ENCODE measurements around the gene ARSG.

ARSG gene

DNA sequence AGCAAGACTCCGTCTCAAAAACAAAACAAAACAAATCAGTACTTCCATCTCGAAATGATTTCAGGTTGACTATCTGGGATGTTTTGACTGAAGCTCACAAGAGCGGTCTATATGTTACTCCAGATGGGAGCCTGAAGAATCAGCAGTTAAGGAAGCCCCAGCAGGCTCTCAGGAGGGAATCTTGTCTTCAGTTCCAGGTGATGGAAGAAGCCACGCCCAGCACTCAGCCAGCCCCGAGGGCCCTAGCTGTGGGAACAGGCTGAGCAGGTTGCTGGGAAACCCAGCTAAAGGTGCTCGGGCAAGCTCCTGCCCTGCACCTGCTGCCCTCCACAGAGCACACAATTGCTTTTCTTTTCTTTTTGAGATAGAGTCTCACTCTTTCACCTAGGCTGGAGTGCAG lies 133.6 kb downstream of the ARSG start:
- H3K27me3 Mint-ChIP-seq (ENCODE audit: low read depth), result no peaks in the 10 kb centered on the region
- DNase-seq (ENCODE audit: low spot score), result no peak

DNA sequence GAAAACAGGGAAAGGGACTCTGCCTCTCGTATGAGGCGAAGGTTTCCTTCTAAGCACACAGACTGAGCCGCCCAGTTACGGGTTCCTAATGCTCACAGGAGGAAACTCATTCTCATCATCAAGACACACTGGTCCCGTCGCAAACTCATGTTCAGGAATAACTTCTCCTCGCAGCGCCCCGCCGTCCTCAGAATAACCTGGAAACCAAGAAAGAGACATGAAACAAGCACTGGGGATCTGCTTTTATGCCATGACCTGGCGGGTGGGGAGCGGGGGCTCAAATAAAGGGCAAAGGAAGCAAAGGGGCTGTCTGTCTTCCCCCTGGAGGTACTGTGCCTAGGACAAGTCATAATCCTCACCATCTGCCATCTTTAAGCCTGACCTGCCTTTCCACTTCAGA lies 134.7 kb downstream of the ARSG start:
- H3K9me3 Mint-ChIP-seq, result no peaks in the 10 kb centered on the region
- H3K27ac Mint-ChIP-seq, result peak overlapping the region; percentile 11
- H3K27me3 Mint-ChIP-seq (ENCODE audit: low read depth), result no peaks in the 10 kb centered on the region
- DNase-seq (ENCODE audit: low spot score), result no peak
- no peak overlapping the region for H3K4me3 Mint-ChIP-seq
- no peaks in the 10 kb centered on the region for H3K4me1 Mint-ChIP-seq (ENCODE audit: low read depth)
- H3K36me3 Mint-ChIP-seq (ENCODE audit: low read depth), result peaks cover 28% of the 10 kb centered on the region

More for the DNA sequence above, 133.6 kb downstream of the ARSG start:
- no peaks in the 10 kb centered on the region for H3K9me3 Mint-ChIP-seq
- H3K4me1 Mint-ChIP-seq (ENCODE audit: low read depth), result no peaks in the 10 kb centered on the region
- no peak overlapping the region for H3K27ac Mint-ChIP-seq
- H3K4me3 Mint-ChIP-seq, result no peak overlapping the region
- H3K36me3 Mint-ChIP-seq (ENCODE audit: low read depth), result peaks cover 32% of the 10 kb centered on the region

DNA sequence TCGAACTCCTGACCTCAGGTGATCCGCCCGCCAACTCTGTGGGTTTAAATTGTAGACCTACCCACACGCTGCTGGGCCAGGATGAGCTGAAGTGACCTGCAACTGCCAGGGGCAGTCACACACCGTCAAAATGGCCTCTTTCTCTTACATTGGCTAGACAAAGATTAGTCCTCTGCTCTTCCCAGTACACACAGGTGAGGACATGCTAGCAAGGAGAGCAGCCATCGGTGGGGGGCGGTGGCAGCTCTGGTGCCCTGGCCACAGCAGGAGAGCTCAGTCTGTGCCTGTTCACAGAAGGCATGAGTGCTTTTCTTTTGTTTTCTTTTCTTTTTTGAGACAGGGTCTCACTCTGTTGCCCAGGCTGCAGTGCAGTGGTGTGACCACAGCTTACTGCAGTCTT lies 136.3 kb downstream of the ARSG start:
- H3K4me3 Mint-ChIP-seq, result no peak overlapping the region
- H3K27me3 Mint-ChIP-seq (ENCODE audit: low read depth), result no peaks in the 10 kb centered on the region
- no peaks in the 10 kb centered on the region for H3K9me3 Mint-ChIP-seq
- H3K36me3 Mint-ChIP-seq (ENCODE audit: low read depth), result peaks cover 30% of the 10 kb centered on the region
- H3K27ac Mint-ChIP-seq, result no peak overlapping the region
- no peak for DNase-seq (ENCODE audit: low spot score)
- peaks cover 4% of the 10 kb centered on the region for H3K4me1 Mint-ChIP-seq (ENCODE audit: low read depth)

DNA sequence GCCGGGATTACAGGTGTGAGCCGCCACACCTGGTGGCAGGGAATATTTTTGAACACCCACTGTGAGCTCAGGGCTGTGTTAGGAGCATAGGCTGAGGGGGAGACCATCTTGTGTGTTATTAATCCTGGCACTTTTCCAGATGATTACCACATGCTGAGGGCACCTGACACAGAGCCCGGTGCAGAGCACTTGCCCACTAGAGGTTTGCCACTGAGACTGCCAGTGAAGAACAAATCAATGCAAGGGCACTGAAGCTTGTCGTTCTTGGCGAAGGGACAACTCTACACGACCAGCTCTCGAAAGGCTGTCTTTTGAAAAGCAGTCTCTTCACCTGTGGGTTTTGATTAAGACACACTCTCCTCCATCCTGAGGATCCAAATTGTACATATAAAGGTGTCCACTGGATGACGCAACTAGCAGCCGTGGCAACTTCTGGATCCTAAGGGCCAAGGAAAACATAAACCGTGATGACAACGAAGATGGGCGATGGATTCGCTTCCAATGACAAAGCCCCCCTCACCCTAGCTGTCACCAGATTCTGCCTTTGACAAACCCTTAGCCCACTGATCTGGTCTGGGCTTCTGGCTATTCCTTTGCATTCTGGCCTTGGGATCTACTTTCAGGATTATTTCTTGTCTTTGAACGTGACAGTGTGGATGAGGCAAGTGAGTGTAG lies 137.3 kb downstream of the ARSG start:
- Mint-ChIP-seq H3K27me3 (ENCODE audit: low read depth) (no peaks in the 10 kb centered on the region), H3K27ac (no peak overlapping the region), H3K9me3 (no peaks in the 10 kb centered on the region), H3K36me3 (ENCODE audit: low read depth) (peaks cover 35% of the 10 kb centered on the region), H3K4me1 (ENCODE audit: low read depth) (peaks cover 4% of the 10 kb centered on the region), H3K4me3 (no peak overlapping the region)
- DNase-seq (ENCODE audit: low spot score), result no peak

DNA sequence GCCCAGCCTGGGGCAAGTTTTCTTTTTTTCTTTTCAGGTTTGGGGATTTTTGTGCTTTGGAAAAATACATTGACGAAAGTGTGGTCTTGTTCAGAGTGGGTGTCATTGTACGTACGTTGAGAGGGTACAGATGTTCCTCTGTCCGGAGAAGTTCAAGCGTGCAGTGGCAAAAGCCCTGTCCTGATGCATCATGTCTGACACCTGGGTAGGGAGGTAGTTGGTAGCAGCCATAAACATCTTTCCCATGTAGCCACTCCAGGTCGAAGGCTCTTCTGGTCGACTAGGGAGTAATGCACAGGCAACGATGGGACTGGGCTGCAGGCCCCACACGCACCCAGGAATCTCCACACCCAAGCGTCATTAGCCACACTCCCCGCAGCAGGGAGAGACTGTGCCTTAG lies 138.6 kb downstream of the ARSG start:
- Mint-ChIP-seq H3K9me3 (no peaks in the 10 kb centered on the region), H3K27me3 (ENCODE audit: low read depth) (no peaks in the 10 kb centered on the region), H3K4me3 (no peak overlapping the region), H3K36me3 (ENCODE audit: low read depth) (peaks cover 36% of the 10 kb centered on the region), H3K4me1 (ENCODE audit: low read depth) (peaks cover 4% of the 10 kb centered on the region), H3K27ac (no peak overlapping the region)
- no peak for DNase-seq (ENCODE audit: low spot score)

DNA sequence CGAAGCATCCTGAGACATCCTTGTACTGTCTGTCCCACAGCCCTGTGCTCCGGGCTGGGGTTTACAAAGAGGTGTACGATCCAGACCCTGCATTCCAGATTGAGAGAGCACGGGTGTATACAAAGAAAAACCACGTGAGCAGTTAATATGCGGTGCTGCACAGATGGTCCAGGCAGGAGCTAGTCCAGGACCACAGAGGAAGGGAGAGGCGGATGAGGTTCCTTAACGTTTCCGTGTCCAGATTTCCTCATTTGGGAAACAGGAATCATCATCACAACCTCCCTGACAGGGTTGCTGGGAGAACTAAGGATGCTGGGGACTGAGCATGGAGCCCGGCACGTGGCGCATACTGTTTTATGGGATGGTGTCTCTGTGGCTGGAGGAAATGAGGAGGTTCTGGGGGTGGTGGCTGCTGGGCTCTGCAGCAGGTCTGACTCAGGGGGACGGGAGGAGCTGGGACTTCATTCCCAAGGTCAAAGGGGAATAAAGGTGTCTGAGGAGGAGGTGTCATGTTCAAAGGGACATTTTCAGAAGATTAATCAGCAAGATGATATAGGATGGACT lies 139.8 kb downstream of the ARSG start:
- peaks cover 9% of the 10 kb centered on the region for H3K4me1 Mint-ChIP-seq (ENCODE audit: low read depth)
- no peaks in the 10 kb centered on the region for H3K27me3 Mint-ChIP-seq (ENCODE audit: low read depth)
- no peak overlapping the region for H3K4me3 Mint-ChIP-seq
- no peak for DNase-seq (ENCODE audit: low spot score)
- H3K27ac Mint-ChIP-seq, result no peak overlapping the region
- H3K36me3 Mint-ChIP-seq (ENCODE audit: low read depth), result peaks cover 40% of the 10 kb centered on the region
- H3K9me3 Mint-ChIP-seq, result no peaks in the 10 kb centered on the region

DNA sequence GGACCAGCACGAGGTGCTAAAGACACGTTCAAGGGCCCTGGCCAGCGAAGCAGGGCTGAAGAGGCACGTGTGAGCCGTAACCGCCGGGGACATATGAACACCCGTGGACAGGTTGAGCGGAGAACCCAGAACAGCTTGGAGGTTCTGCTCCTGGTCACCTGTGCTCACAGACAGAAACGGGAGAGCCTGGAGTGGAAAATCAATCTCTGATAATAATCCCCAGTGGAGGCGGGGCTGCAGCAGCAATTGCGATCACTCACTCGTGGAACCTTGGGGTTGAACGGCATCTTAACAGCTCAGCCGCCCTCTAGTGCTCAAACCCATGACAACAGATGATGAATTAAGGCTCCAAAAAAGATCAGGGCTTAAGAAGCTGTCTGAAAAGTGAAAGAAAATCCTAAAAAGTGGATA lies 140.4 kb downstream of the ARSG start:
- Mint-ChIP-seq H3K36me3 (ENCODE audit: low read depth) (peaks cover 42% of the 10 kb centered on the region), H3K4me1 (ENCODE audit: low read depth) (peaks cover 15% of the 10 kb centered on the region), H3K4me3 (no peak overlapping the region), H3K27ac (peak overlapping the region; percentile 58), H3K9me3 (no peaks in the 10 kb centered on the region), H3K27me3 (ENCODE audit: low read depth) (no peaks in the 10 kb centered on the region)
- no peak for DNase-seq (ENCODE audit: low spot score)

DNA sequence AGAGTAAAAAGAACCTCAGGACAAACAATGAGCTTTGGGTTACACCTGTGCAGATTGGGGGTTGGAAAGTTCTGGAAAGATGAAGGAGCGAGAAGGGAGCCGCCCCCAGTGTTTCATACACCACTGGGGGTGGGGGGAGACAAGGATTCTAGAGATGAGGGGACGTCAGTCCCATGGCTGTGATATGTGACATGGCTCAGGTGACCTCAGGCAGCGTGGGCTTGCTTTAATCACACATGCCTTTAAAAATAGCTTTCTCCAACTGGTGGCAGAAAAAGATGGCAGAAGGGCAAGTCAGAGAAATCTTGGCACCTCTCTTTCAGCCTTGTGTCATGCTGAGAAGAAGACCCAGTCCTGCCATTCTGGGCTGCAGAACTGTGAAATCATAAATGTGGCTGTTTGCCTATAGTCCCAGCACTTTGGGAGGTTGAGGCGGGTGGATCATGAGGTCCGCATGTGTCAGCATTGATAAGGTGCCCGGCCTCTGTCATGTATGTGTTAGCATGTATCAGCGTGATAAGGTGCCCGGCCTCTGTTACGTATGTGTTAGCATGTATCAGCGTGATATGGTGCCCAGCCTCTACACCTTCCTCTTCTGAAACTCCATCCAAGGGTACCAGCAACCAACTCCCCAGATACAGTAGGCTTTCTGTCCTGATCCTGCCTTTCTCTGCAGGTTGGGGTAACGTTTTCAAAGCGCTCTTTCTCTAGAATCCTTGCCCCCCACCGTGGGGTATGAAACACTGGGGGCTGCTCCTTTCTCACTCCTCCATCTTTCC lies 141.0 kb downstream of the ARSG start:
- Mint-ChIP-seq H3K4me1 (ENCODE audit: low read depth) (peaks cover 19% of the 10 kb centered on the region), H3K36me3 (ENCODE audit: low read depth) (peaks cover 41% of the 10 kb centered on the region), H3K9me3 (no peaks in the 10 kb centered on the region), H3K27me3 (ENCODE audit: low read depth) (no peaks in the 10 kb centered on the region), H3K27ac (peak overlapping the region; percentile 58), H3K4me3 (no peak overlapping the region)
- no peak for DNase-seq (ENCODE audit: low spot score)

DNA sequence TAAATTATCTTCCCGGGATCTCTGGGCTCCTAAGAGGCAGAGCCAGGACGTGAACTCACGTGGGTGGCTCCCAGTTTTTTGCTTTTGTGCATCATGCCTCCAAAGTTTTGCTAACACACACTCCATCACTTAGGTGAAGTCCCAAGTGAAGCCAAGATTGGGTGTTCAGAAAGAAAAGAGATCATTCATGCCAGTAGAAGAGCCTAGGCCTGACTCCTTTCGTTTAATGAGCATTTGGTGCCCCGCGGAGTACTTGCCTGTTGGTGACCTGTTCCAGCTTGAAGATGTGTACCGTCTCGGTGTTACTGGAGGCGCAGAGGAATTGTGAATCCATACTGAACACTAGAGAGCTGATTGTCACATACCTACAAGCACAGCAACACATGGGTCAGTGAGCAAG lies 141.9 kb downstream of the ARSG start:
- no peak overlapping the region for H3K27ac Mint-ChIP-seq
- H3K4me1 Mint-ChIP-seq (ENCODE audit: low read depth), result peaks cover 27% of the 10 kb centered on the region
- no peaks in the 10 kb centered on the region for H3K27me3 Mint-ChIP-seq (ENCODE audit: low read depth)

DNA sequence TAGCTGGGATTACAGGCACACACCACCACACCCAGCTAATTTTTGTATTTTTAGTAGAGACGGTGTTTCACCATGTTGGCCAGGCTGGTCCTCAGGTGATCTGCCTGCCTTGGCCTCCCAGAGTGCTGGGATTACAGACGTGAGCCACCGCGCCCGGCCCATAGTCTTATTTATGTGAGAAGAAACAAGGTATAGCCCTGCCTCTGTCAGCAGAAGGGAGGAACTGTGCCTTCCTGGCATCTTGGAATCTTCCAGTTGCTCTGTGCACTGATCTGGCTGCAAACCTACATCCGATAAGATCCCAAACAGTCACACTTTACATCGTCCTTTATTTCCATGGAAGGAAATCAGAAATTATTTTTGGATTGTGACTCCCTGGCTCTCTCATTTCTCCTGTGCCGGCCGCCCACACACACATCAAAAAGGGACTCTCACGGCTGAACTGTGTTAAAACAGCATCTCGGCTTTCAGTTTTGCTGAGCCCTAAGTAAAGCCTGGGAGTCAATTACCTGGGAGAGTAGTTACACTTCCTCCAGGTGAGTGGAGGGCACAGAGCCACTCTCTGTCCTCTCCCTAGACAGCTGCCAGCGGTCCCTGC lies 142.7 kb downstream of the ARSG start:
- DNase-seq (ENCODE audit: low spot score), result no peak
- no peak overlapping the region for H3K4me3 Mint-ChIP-seq
- H3K36me3 Mint-ChIP-seq (ENCODE audit: low read depth), result peaks cover 43% of the 10 kb centered on the region
- H3K9me3 Mint-ChIP-seq, result no peaks in the 10 kb centered on the region
- H3K4me1 Mint-ChIP-seq (ENCODE audit: low read depth), result peaks cover 35% of the 10 kb centered on the region
- H3K27me3 Mint-ChIP-seq (ENCODE audit: low read depth), result no peaks in the 10 kb centered on the region
- H3K27ac Mint-ChIP-seq, result no peak overlapping the region

More for the DNA sequence above, 141.9 kb downstream of the ARSG start:
- Mint-ChIP-seq H3K4me3 (no peak overlapping the region), H3K9me3 (no peaks in the 10 kb centered on the region), H3K36me3 (ENCODE audit: low read depth) (peaks cover 42% of the 10 kb centered on the region)
- DNase-seq (ENCODE audit: low spot score), result no peak

DNA sequence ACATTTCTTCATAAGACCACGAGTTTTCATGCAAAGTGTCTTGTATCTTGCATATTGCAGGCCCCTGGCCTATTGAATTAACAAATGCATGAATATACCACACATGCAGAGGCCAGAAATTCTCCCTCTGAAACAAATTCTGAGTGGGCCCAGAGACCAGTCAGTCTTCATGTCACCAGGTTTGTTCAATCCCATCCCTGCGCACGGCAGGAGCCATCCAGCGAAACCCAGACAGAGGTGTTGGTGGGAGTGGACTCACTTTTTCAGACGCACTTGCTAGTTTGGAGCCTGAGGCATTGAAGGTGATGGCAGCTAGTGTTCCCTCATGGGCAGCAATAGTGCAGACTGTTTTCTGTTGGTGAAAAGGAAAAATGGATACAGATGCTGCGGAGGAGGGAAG lies 144.1 kb downstream of the ARSG start:
- H3K36me3 Mint-ChIP-seq (ENCODE audit: low read depth), result peaks cover 37% of the 10 kb centered on the region
- H3K27me3 Mint-ChIP-seq (ENCODE audit: low read depth), result no peaks in the 10 kb centered on the region

DNA sequence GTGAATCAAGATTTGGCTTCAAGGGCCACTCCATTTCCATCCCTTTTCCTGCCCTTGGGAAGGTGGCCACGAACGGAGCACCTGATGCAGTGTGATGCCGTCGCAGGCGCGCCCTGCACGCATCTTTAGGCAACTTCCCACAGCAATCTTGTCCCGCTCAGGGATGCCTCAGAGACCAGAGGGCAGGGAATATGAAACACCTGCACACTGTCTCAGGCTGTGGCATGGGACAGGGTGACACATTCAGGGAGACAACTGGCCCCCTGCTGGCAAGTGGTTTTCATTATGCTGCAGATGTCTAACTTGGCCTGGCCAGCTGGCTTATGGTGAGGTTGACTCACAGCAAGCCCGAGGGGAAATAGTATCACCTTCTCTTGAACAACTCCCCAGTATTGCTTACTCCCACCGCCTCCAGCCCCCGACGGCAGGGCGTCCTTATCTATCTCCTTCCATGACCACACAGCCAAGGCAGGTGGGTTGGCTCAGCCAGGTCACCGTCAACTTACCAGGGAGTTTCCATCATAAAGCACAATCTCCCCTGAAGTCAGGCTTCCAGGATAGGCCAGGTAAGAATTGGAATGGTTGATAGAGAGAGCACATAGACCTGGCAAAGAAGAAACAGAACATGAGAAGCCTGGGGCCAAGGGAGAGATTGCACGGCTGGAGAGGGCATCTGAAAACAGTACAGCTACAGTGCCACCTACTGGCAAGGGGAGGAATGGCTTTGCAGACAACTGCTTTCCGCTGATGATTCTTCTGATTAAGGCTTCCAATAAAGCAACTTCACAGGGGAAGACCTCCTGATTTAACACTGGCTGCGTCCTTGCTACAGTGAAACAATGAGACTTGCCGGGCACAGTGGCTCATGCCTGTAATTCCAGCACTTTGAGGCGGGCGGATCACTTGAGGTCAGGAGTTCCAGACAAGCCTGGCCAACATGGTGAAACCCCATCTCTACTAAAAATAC lies 144.9 kb downstream of the ARSG start:
- H3K9me3 Mint-ChIP-seq, result no peaks in the 10 kb centered on the region
- H3K4me3 Mint-ChIP-seq, result peak overlapping the region; percentile 78
- peak; percentile 75 for DNase-seq (ENCODE audit: low spot score)
- peak overlapping the region; percentile 93 for H3K27ac Mint-ChIP-seq
- H3K4me1 Mint-ChIP-seq (ENCODE audit: low read depth), result peaks cover 51% of the 10 kb centered on the region
- peaks cover 35% of the 10 kb centered on the region for H3K36me3 Mint-ChIP-seq (ENCODE audit: low read depth)
- no peaks in the 10 kb centered on the region for H3K27me3 Mint-ChIP-seq (ENCODE audit: low read depth)

More for the DNA sequence above, 144.1 kb downstream of the ARSG start:
- Mint-ChIP-seq H3K4me1 (ENCODE audit: low read depth) (peaks cover 44% of the 10 kb centered on the region), H3K9me3 (no peaks in the 10 kb centered on the region), H3K27ac (no peak overlapping the region), H3K4me3 (no peak overlapping the region)
- DNase-seq (ENCODE audit: low spot score), result no peak
